ENCODE results near the gene GRIPAP1.

GRIPAP1 gene

GRCh38 chrX:49002091-49002935, at the start of gene GRIPAP1:
Gene GRIPAP1 (minus strand): TSS chrX:49002264. CDS start chrX:49002229, 35 bp downstream.
- Mint-ChIP-seq H3K9me3 (no peaks in the 10 kb centered on the region), H3K27ac (peak within 1 kb of the TSS; percentile 96), H3K4me1 (ENCODE audit: low read depth) (peaks cover 31% of the 10 kb centered on the region), H3K4me3 (peak within 1 kb of the TSS; percentile 96), H3K36me3 (ENCODE audit: low read depth) (peaks cover 28% of the 10 kb centered on the region), H3K27me3 (peaks cover 7% of the 10 kb centered on the region)
- DNase-seq, result peak; percentile 81

GRCh38 chrX:49043987-49044281, 41.9 kb upstream of the GRIPAP1 start:
- Mint-ChIP-seq H3K9me3 (no peaks in the 10 kb centered on the region), H3K36me3 (ENCODE audit: low read depth) (peaks cover 18% of the 10 kb centered on the region), H3K4me3 (peak overlapping the region; percentile 92), H3K27me3 (peaks cover 12% of the 10 kb centered on the region), H3K27ac (peak overlapping the region; percentile 87), H3K4me1 (ENCODE audit: low read depth) (peaks cover 33% of the 10 kb centered on the region)
- DNase-seq, result no peak

- H3K4me3 Mint-ChIP-seq, result peak within 1 kb of the TSS; percentile 92
- no peaks in the 10 kb centered on the region for H3K9me3 Mint-ChIP-seq
- H3K27me3 Mint-ChIP-seq, result peaks cover 12% of the 10 kb centered on the region
- peak; percentile 92 for DNase-seq
- H3K4me1 Mint-ChIP-seq (ENCODE audit: low read depth), result peaks cover 33% of the 10 kb centered on the region
- H3K36me3 Mint-ChIP-seq (ENCODE audit: low read depth), result peaks cover 24% of the 10 kb centered on the region
- peak within 1 kb of the TSS; percentile 95 for H3K27ac Mint-ChIP-seq
These were observed 41.3 kb upstream of the GRIPAP1 start, which contains the start of gene TFE3 for GRCh38 chrX:49043220-49043986. Gene TFE3 (minus strand): TSS chrX:49043357. CDS start chrX:49043226, 131 bp downstream.

- peaks cover 33% of the 10 kb centered on the region for H3K4me1 Mint-ChIP-seq (ENCODE audit: low read depth)
- H3K27ac Mint-ChIP-seq, result peak overlapping the region; percentile 95
- H3K9me3 Mint-ChIP-seq, result no peaks in the 10 kb centered on the region
- no peak for DNase-seq
- H3K36me3 Mint-ChIP-seq (ENCODE audit: low read depth), result peaks cover 28% of the 10 kb centered on the region
- peak overlapping the region; percentile 92 for H3K4me3 Mint-ChIP-seq
- H3K27me3 Mint-ChIP-seq, result peaks cover 12% of the 10 kb centered on the region
These were observed 40.6 kb upstream of the GRIPAP1 start for GRCh38 chrX:49042581-49043219.

- H3K36me3 Mint-ChIP-seq (ENCODE audit: low read depth), result peaks cover 33% of the 10 kb centered on the region
- peaks cover 12% of the 10 kb centered on the region for H3K27me3 Mint-ChIP-seq
- H3K4me3 Mint-ChIP-seq, result peak overlapping the region; percentile 92
- peak overlapping the region; percentile 95 for H3K27ac Mint-ChIP-seq
- H3K4me1 Mint-ChIP-seq (ENCODE audit: low read depth), result peaks cover 33% of the 10 kb centered on the region
- DNase-seq, result peak; percentile 38
- H3K9me3 Mint-ChIP-seq, result no peaks in the 10 kb centered on the region
These were observed 39.9 kb upstream of the GRIPAP1 start for GRCh38 chrX:49041744-49042580.

GRCh38 chrX:49040376-49040955, 38.4 kb upstream of the GRIPAP1 start:
- H3K27ac Mint-ChIP-seq, result peak overlapping the region; percentile 88
- peak overlapping the region; percentile 92 for H3K4me3 Mint-ChIP-seq

GRCh38 chrX:49039598-49040375, 37.7 kb upstream of the GRIPAP1 start:
- Mint-ChIP-seq H3K36me3 (ENCODE audit: low read depth) (peaks cover 38% of the 10 kb centered on the region), H3K4me1 (ENCODE audit: low read depth) (peaks cover 33% of the 10 kb centered on the region)

More at GRCh38 chrX:49040376-49040955, 38.4 kb upstream of the GRIPAP1 start:
- no peak for DNase-seq
- Mint-ChIP-seq H3K36me3 (ENCODE audit: low read depth) (peaks cover 36% of the 10 kb centered on the region), H3K9me3 (no peaks in the 10 kb centered on the region), H3K4me1 (ENCODE audit: low read depth) (peaks cover 33% of the 10 kb centered on the region), H3K27me3 (peaks cover 12% of the 10 kb centered on the region)

GRCh38 chrX:49037883-49038475, 35.9 kb upstream of the GRIPAP1 start:
- no peaks in the 10 kb centered on the region for H3K9me3 Mint-ChIP-seq
- H3K27me3 Mint-ChIP-seq, result peaks cover 8% of the 10 kb centered on the region
- peaks cover 26% of the 10 kb centered on the region for H3K4me1 Mint-ChIP-seq (ENCODE audit: low read depth)
- DNase-seq, result no peak
- H3K27ac Mint-ChIP-seq, result no peak overlapping the region
- H3K4me3 Mint-ChIP-seq, result no peak overlapping the region
- peaks cover 56% of the 10 kb centered on the region for H3K36me3 Mint-ChIP-seq (ENCODE audit: low read depth)

More at GRCh38 chrX:49039598-49040375, 37.7 kb upstream of the GRIPAP1 start:
- Mint-ChIP-seq H3K9me3 (no peaks in the 10 kb centered on the region), H3K4me3 (peak overlapping the region; percentile 56), H3K27ac (peak overlapping the region; percentile 88), H3K27me3 (peaks cover 12% of the 10 kb centered on the region)
- peak; percentile 63 for DNase-seq

GRCh38 chrX:49030283-49030682, 28.2 kb upstream of the GRIPAP1 start:
- no peaks in the 10 kb centered on the region for H3K27me3 Mint-ChIP-seq
- peaks cover 43% of the 10 kb centered on the region for H3K36me3 Mint-ChIP-seq (ENCODE audit: low read depth)
- DNase-seq, result no peak
- H3K4me1 Mint-ChIP-seq (ENCODE audit: low read depth), result no peaks in the 10 kb centered on the region
- H3K4me3 Mint-ChIP-seq, result no peak overlapping the region
- H3K27ac Mint-ChIP-seq, result no peak overlapping the region
- H3K9me3 Mint-ChIP-seq, result no peaks in the 10 kb centered on the region

- DNase-seq, result no peak
- no peaks in the 10 kb centered on the region for H3K27me3 Mint-ChIP-seq
- no peak overlapping the region for H3K27ac Mint-ChIP-seq
- H3K36me3 Mint-ChIP-seq (ENCODE audit: low read depth), result peaks cover 41% of the 10 kb centered on the region
- H3K4me1 Mint-ChIP-seq (ENCODE audit: low read depth), result no peaks in the 10 kb centered on the region
- no peak overlapping the region for H3K4me3 Mint-ChIP-seq
- H3K9me3 Mint-ChIP-seq, result no peaks in the 10 kb centered on the region
These were observed 27.8 kb upstream of the GRIPAP1 start for GRCh38 chrX:49029876-49030275.

- H3K9me3 Mint-ChIP-seq, result no peaks in the 10 kb centered on the region
- no peak overlapping the region for H3K27ac Mint-ChIP-seq
- H3K4me1 Mint-ChIP-seq (ENCODE audit: low read depth), result peaks cover 1% of the 10 kb centered on the region
- no peak overlapping the region for H3K4me3 Mint-ChIP-seq
- H3K27me3 Mint-ChIP-seq, result peaks cover 9% of the 10 kb centered on the region
- H3K36me3 Mint-ChIP-seq (ENCODE audit: low read depth), result peaks cover under 1% of the 10 kb centered on the region
- DNase-seq, result no peak
These were observed 17.7 kb upstream of the GRIPAP1 start for GRCh38 chrX:49019599-49020249.

GRCh38 chrX:49019050-49019449, 17.0 kb upstream of the GRIPAP1 start:
- no peaks in the 10 kb centered on the region for H3K9me3 Mint-ChIP-seq
- H3K27ac Mint-ChIP-seq, result no peak overlapping the region
- DNase-seq, result no peak
- H3K4me1 Mint-ChIP-seq (ENCODE audit: low read depth), result peaks cover 1% of the 10 kb centered on the region
- H3K27me3 Mint-ChIP-seq, result peaks cover 9% of the 10 kb centered on the region
- no peaks in the 10 kb centered on the region for H3K36me3 Mint-ChIP-seq (ENCODE audit: low read depth)
- H3K4me3 Mint-ChIP-seq, result no peak overlapping the region

Measured in activated T-cell treated with anti-CD3 and anti-CD28 coated beads, Interleukin-2, amount 50 U/mL, for 24 hours (primary cell).